ENCODE results near the gene SRPK1. TPM values are rescaled to one million over a fixed set of nuclear protein-coding genes. Genes with fewer than 3 reads are reported as not detected.

SRPK1 gene
- total RNA-seq, 1 experiment from 2014 or later: 89.4 TPM

DNA sequence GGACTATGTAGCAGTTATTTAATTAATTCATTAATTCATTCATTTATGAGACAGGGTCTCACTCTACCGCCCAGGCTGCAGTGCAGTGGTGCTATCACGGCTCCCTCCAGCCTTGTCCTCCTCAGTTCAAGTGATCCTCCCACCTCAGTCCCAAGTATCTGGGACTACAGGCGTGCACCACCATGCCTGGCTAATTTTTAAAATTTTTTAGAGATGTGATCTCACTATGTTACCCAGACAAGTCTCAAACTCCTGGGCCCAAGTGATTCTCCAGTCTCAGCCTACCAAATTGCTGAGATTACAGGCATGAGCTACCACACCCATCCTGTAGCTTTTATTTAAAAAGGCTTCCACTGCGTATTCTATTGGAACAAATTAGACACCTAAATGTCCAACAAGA, 23.4 kb downstream of the SRPK1 start:
- H3K27me3 ChIP-seq (ENCODE audit: insufficient read depth, low read length): no peaks in the 10 kb centered on the region
- no peak overlapping the region for H2AFZ ChIP-seq (ENCODE audit: low read depth, low read length, poor library complexity, severe bottlenecking)
- ATAC-seq (no peak), DNase-seq (ENCODE audit: low read depth, low spot score) (no peak)
- peaks cover 41% of the 10 kb centered on the region; the same call in 1 of the 2 replicates for H4K20me1 ChIP-seq (ENCODE audit: insufficient read depth)
- H3K36me3 ChIP-seq (ENCODE audit: control insufficient read depth in 1 of 2, insufficient read depth in 2 of 2, low read length in 2 of 2): peaks cover 0 to 29% of the 10 kb centered on the region in 2 experiments; a peak in 1 of 4 replicates
- H3K27ac ChIP-seq (ENCODE audit: low read depth, low read length): no peak overlapping the region
- no peak overlapping the region for H3K9ac ChIP-seq (ENCODE audit: low read length)
- no peak overlapping the region for H3K4me2 ChIP-seq (ENCODE audit: low read length)
- POLR2A ChIA-PET: no interaction called here
- no peaks in the 10 kb centered on the region; a peak in 1 of 4 replicates for H3K4me1 ChIP-seq (ENCODE audit: control insufficient read depth in 1 of 2, insufficient read depth in 2 of 2, low read length in 2 of 2)
- H3K9me3 ChIP-seq (ENCODE audit: control insufficient read depth in 1 of 2, insufficient read depth in 1 of 2, low read depth in 1 of 2, low read length in 2 of 2): no peaks in the 10 kb centered on the region
- TF ChIP-seq CBX3 (IDR thresholded peaks at IDR 0.05; ENCODE audit: low read depth): no peak
- no peak for TF ChIP-seq EGR1 (IDR thresholded peaks at IDR 0.05; ENCODE audit: low read depth)
- no peak for TF ChIP-seq SRF (IDR thresholded peaks at IDR 0.05; ENCODE audit: low read depth)
- TF ChIP-seq ZFX (IDR thresholded peaks at IDR 0.05): no peak
- TF ChIP-seq POLR2A (IDR thresholded peaks at IDR 0.05; ENCODE audit: borderline replicate concordance, extremely low read depth, insufficient read depth, insufficient read length): no peak
- no peak for TF ChIP-seq CEBPB (IDR thresholded peaks at IDR 0.05; ENCODE audit: low read depth)
- TF ChIP-seq ELF1 (IDR thresholded peaks at IDR 0.05; ENCODE audit: borderline replicate concordance, low read depth): no peak
- no peak for TF ChIP-seq YY1 (IDR thresholded peaks at IDR 0.05; ENCODE audit: extremely low read depth, insufficient replicate concordance, low read depth, low read length)
- TF ChIP-seq EZH2phosphoT487 (IDR thresholded peaks at IDR 0.05; ENCODE audit: borderline replicate concordance): no peak
- TF ChIP-seq, protein P1, sequence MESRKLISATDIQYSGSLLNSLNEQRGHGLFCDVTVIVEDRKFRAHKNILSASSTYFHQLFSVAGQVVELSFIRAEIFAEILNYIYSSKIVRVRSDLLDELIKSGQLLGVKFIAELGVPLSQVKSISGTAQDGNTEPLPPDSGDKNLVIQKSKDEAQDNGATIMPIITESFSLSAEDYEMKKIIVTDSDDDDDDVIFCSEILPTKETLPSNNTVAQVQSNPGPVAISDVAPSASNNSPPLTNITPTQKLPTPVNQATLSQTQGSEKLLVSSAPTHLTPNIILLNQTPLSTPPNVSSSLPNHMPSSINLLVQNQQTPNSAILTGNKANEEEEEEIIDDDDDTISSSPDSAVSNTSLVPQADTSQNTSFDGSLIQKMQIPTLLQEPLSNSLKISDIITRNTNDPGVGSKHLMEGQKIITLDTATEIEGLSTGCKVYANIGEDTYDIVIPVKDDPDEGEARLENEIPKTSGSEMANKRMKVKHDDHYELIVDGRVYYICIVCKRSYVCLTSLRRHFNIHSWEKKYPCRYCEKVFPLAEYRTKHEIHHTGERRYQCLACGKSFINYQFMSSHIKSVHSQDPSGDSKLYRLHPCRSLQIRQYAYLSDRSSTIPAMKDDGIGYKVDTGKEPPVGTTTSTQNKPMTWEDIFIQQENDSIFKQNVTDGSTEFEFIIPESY (IDR thresholded peaks at IDR 0.05; ENCODE audit: extremely low read depth, insufficient replicate concordance, low read length): no peak
- TF ChIP-seq, protein P2, sequence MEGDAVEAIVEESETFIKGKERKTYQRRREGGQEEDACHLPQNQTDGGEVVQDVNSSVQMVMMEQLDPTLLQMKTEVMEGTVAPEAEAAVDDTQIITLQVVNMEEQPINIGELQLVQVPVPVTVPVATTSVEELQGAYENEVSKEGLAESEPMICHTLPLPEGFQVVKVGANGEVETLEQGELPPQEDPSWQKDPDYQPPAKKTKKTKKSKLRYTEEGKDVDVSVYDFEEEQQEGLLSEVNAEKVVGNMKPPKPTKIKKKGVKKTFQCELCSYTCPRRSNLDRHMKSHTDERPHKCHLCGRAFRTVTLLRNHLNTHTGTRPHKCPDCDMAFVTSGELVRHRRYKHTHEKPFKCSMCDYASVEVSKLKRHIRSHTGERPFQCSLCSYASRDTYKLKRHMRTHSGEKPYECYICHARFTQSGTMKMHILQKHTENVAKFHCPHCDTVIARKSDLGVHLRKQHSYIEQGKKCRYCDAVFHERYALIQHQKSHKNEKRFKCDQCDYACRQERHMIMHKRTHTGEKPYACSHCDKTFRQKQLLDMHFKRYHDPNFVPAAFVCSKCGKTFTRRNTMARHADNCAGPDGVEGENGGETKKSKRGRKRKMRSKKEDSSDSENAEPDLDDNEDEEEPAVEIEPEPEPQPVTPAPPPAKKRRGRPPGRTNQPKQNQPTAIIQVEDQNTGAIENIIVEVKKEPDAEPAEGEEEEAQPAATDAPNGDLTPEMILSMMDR (IDR thresholded peaks at IDR 0.05 in 2 of 3, conservative IDR thresholded peaks at IDR 0.05 in 1 of 3; ENCODE audit: borderline replicate concordance in 1 of 3, insufficient read depth in 1 of 3, low read depth in 2 of 3, low read length in 2 of 3): no peak
- no peak for TF ChIP-seq ZNF274 (IDR thresholded peaks at IDR 0.05; ENCODE audit: low read depth, low read length)
- TF ChIP-seq, protein P3, sequence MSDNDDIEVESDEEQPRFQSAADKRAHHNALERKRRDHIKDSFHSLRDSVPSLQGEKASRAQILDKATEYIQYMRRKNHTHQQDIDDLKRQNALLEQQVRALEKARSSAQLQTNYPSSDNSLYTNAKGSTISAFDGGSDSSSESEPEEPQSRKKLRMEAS (IDR thresholded peaks at IDR 0.05): no peak
- TF ChIP-seq SIN3A (IDR thresholded peaks at IDR 0.05; ENCODE audit: low read depth): no peak
- no peak for TF ChIP-seq FOSL1 (IDR thresholded peaks at IDR 0.05; ENCODE audit: low read depth)
- no peak for TF ChIP-seq JUND (IDR thresholded peaks at IDR 0.05)
- no peak for TF ChIP-seq POLR2AphosphoS5 (IDR thresholded peaks at IDR 0.05; ENCODE audit: low read depth, low read length)
- TF ChIP-seq SP1 (IDR thresholded peaks at IDR 0.05; ENCODE audit: low read depth): no peak
- TF ChIP-seq, protein P4, sequence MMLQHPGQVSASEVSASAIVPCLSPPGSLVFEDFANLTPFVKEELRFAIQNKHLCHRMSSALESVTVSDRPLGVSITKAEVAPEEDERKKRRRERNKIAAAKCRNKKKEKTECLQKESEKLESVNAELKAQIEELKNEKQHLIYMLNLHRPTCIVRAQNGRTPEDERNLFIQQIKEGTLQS (IDR thresholded peaks at IDR 0.05): no peak
- no peak for TF ChIP-seq EZH2 (IDR thresholded peaks at IDR 0.05)
- H3K9me2 ChIP-seq (ENCODE audit: insufficient read depth): no peaks in the 10 kb centered on the region
- CTCF ChIA-PET: no interaction called here
- RAD21 ChIA-PET (ENCODE audit: low non-redundant PET in 1 of 2, low total read pairs in 2 of 2, uncharacterized antibody in 2 of 2, unreplicated experiment in 2 of 2): no interaction called here
- H3K4me3 ChIP-seq (replicated peaks in 1 of 2; ENCODE audit: low read depth in 1 of 2, low read length in 2 of 2): no peak overlapping the region
- peaks cover 99% of the 10 kb centered on the region for H3K79me2 ChIP-seq (ENCODE audit: insufficient read depth, low read length)
- intact Hi-C loops (cut with micrococcal nuclease): no loop called here
- BruUV-seq (replicated peaks): no TSS peak

Measured in HCT116 (cell line).